HCT116 (cell line): ENCODE data around the gene ABCA1. TPM values are rescaled to one million over a fixed set of nuclear protein-coding genes. Genes with fewer than 3 reads are reported as not detected.

Experiments
- ATAC-seq: fragments of 200-7000 bp; cut with Tn5 transposase; 2 replicates; pipeline ENCODE4 v1.9.1; 2020; ENCODE audit warnings: mild to moderate bottlenecking, moderate library complexity
- BruUV-seq: library from RNA; stranded (reverse); fragments of 400-500 nt; replicated peaks from 2 replicates; lab custom pipeline; 2021; lab: Mats Ljungman, UMichigan
- CTCF ChIA-PET: fragments of 300-600 bp; sonication (Branson Sonifier 250); formaldehyde crosslinking; loops from one replicate; lab custom pipeline; 2021; ENCODE audit warnings: antibody characterized with exemption; lab: Charles Lee
- POLR2A ChIA-PET: fragments of 300-600, 350-600 bp; sonication (Branson Sonifier 250); formaldehyde crosslinking; loops from one replicate; lab custom pipeline; 2021; ENCODE audit warnings: antibody characterized with exemption; lab: Charles Lee
- RAD21 ChIA-PET, 2 experiments: fragments of 300-600 bp; sonication (Branson Sonifier 250); formaldehyde crosslinking; loops; one replicate each; lab custom pipeline; 2023; ENCODE audit warnings: low total read pairs in 2 of 2; ENCODE audit not compliant: uncharacterized antibody in 2 of 2, unreplicated experiment in 2 of 2, low non-redundant PET in 1 of 2; lab: Charles Lee
- DNase-seq: peaks from one replicate; pipeline ENCODE4 v3.0.0-alpha.2; 2010; ENCODE audit warnings: low read depth, low spot score
- H2AFZ ChIP-seq: fragments of 200-600 bp; shearing (Covaris generic), sonication (generic); 2 replicates; pipeline ENCODE4 v1.6.1; 2017; ENCODE audit warnings: low read depth, mixed run types, mixed read lengths, antibody characterized with exemption, low read length; ENCODE audit not compliant: poor library complexity, severe bottlenecking
- H3K27ac ChIP-seq: 2 replicates; pipeline ENCODE4 v1.5.1; 2012; ENCODE audit warnings: low read depth, low read length
- H3K27me3 ChIP-seq: fragments of 200-600 bp; sonication (generic); 2 replicates; pipeline ENCODE4 v1.6.1; 2016; ENCODE audit warnings: mixed run types, low read length, mixed read lengths; ENCODE audit not compliant: insufficient read depth
- H3K36me3 ChIP-seq, 2 experiments: fragments of 200-500 bp in 1 of 2; fragments of 200-600 bp in 1 of 2; sonication (Bioruptor generic) in 1 of 2; sonication (generic) in 1 of 2; 2 replicates each; pipeline versions ENCODE4 v1.5.1 to v1.6.1; 2014 to 2016; ENCODE audit warnings: low read length in 2 of 2, inconsistent platforms in 1 of 2, mixed read lengths in 1 of 2, mixed run types in 1 of 2; ENCODE audit not compliant: insufficient read depth in 2 of 2, control insufficient read depth in 1 of 2
- H3K4me1 ChIP-seq, 2 experiments: fragments of 200-600 bp in 1 of 2; sonication (generic) in 1 of 2; 2 replicates each; pipeline versions ENCODE4 v1.5.1 to v1.6.1; 2012 to 2017; ENCODE audit warnings: low read length in 2 of 2, inconsistent platforms in 1 of 2, mild to moderate bottlenecking in 1 of 2, mixed read lengths in 1 of 2, mixed run types in 1 of 2, moderate library complexity in 1 of 2; ENCODE audit not compliant: insufficient read depth in 2 of 2, control insufficient read depth in 1 of 2
- H3K4me2 ChIP-seq: fragments of 200-600 bp; sonication (generic); 2 replicates; pipeline ENCODE4 v1.6.1; 2017; ENCODE audit warnings: mixed run types, low read length, mixed read lengths
- H3K4me3 ChIP-seq, 2 experiments: fragments of 200-600 bp in 1 of 2; sonication (generic) in 1 of 2; replicated peaks in 1 of 2; 2 replicates each; pipeline ENCODE4 v1.5.1; 2011 to 2016; ENCODE audit warnings: low read length in 2 of 2, control low read depth in 1 of 2, low read depth in 1 of 2, mild to moderate bottlenecking in 1 of 2, mixed read lengths in 1 of 2, mixed run types in 1 of 2
- H3K79me2 ChIP-seq: fragments of 200-600 bp; sonication (generic); 2 replicates; pipeline ENCODE4 v1.6.1; 2017; ENCODE audit warnings: mild to moderate bottlenecking, mixed run types, low read length, moderate library complexity, mixed read lengths; ENCODE audit not compliant: insufficient read depth
- H3K9ac ChIP-seq: fragments of 200-600 bp; sonication (generic); 2 replicates; pipeline ENCODE4 v1.6.1; 2016; ENCODE audit warnings: low read length, mixed read lengths
- H3K9me2 ChIP-seq: fragments of 200-600 bp; sonication (generic), shearing (Covaris generic); 2 replicates; pipeline ENCODE4 v1.6.1; 2017; ENCODE audit warnings: mixed run types, mild to moderate bottlenecking, moderate library complexity; ENCODE audit not compliant: insufficient read depth
- H3K9me3 ChIP-seq, 2 experiments: fragments of 200-500 bp in 1 of 2; fragments of 200-600 bp in 1 of 2; sonication (Bioruptor generic) in 1 of 2; sonication (generic) in 1 of 2; 2 replicates each; pipeline ENCODE4 v1.6.1; 2014 to 2017; ENCODE audit warnings: low read length in 2 of 2, mixed read lengths in 2 of 2, inconsistent platforms in 1 of 2, low read depth in 1 of 2, mild to moderate bottlenecking in 1 of 2, mixed run types in 1 of 2, moderate library complexity in 1 of 2; ENCODE audit not compliant: control insufficient read depth in 1 of 2, insufficient read depth in 1 of 2
- H4K20me1 ChIP-seq: fragments of 200-600 bp; sonication (generic), shearing (Covaris generic); 2 replicates; pipeline ENCODE4 v1.6.1; 2017; ENCODE audit warnings: mixed run types, mild to moderate bottlenecking, moderate library complexity; ENCODE audit not compliant: insufficient read depth
- ATF3 ChIP-seq: IDR thresholded peaks from 2 replicates; pipeline ENCODE4 v1.6.1; 2012
- CBX3 ChIP-seq: IDR thresholded peaks from 2 replicates; pipeline ENCODE4 v1.6.1; 2012; ENCODE audit warnings: low read depth
- CTCF ChIP-seq, 3 experiments: fragments of 200-600 bp in 1 of 3; sonication (generic) in 1 of 3; IDR thresholded peaks in 2 of 3; conservative IDR thresholded peaks in 1 of 3; 2 replicates each; pipeline ENCODE4 v1.5.1; 2012 to 2017; ENCODE audit warnings: low read depth in 2 of 3, low read length in 2 of 3, antibody characterized with exemption in 1 of 3, borderline replicate concordance in 1 of 3, control low read depth in 1 of 3, mild to moderate bottlenecking in 1 of 3, mixed read lengths in 1 of 3, mixed run types in 1 of 3, moderate library complexity in 1 of 3; ENCODE audit not compliant: insufficient read depth in 1 of 3
- EGR1 ChIP-seq: IDR thresholded peaks from 2 replicates; pipeline ENCODE4 v1.6.1; 2012; ENCODE audit warnings: low read depth
- ELF1 ChIP-seq: IDR thresholded peaks from 2 replicates; pipeline ENCODE4 v1.6.1; 2012; ENCODE audit warnings: low read depth, borderline replicate concordance
- EZH2 ChIP-seq: fragments of 200-600 bp; sonication (generic); IDR thresholded peaks from 2 replicates; pipeline ENCODE4 v1.6.1; 2017; ENCODE audit warnings: antibody characterized with exemption, mixed run types
- FOSL1 ChIP-seq: IDR thresholded peaks from 2 replicates; pipeline ENCODE4 v1.6.1; 2012; ENCODE audit warnings: low read depth
- POLR2A ChIP-seq: IDR thresholded peaks from 2 replicates; pipeline ENCODE4 v1.7.0; 2011; ENCODE audit warnings: borderline replicate concordance; ENCODE audit not compliant: insufficient read depth, insufficient read length; ENCODE audit errors: extremely low read depth
- RAD21 ChIP-seq: IDR thresholded peaks from 2 replicates; pipeline ENCODE4 v1.6.1; 2012; ENCODE audit warnings: low read depth, mild to moderate bottlenecking
- SIN3A ChIP-seq: IDR thresholded peaks from 2 replicates; pipeline ENCODE4 v1.6.1; 2012; ENCODE audit warnings: low read depth
- SP1 ChIP-seq: IDR thresholded peaks from 2 replicates; pipeline ENCODE4 v1.6.1; 2012; ENCODE audit warnings: low read depth
- SRF ChIP-seq: IDR thresholded peaks from 2 replicates; pipeline ENCODE4 v1.6.1; 2012; ENCODE audit warnings: low read depth
- TCF7L2 ChIP-seq: IDR thresholded peaks from 2 replicates; pipeline ENCODE4 v1.7.0; 2011; ENCODE audit warnings: borderline replicate concordance, inconsistent platforms; ENCODE audit not compliant: insufficient read depth, insufficient read length; ENCODE audit errors: extremely low read depth
- YY1 ChIP-seq: IDR thresholded peaks from 2 replicates; pipeline ENCODE4 v1.6.1; 2011; ENCODE audit warnings: low read length, low read depth, moderate library complexity, mild to moderate bottlenecking; ENCODE audit not compliant: insufficient replicate concordance; ENCODE audit errors: extremely low read depth
- ZBTB33 ChIP-seq: IDR thresholded peaks from 2 replicates; pipeline ENCODE4 v1.6.1; 2011; ENCODE audit warnings: mild to moderate bottlenecking, low read length, moderate library complexity; ENCODE audit not compliant: insufficient replicate concordance; ENCODE audit errors: extremely low read depth
- intact Hi-C: fragments of 100-400 bp; cut with micrococcal nuclease; formaldehyde crosslinking; loops from 2 replicates; pipeline ENCODE4 v1.10.0; 2022
- total RNA-seq: library from RNA; stranded (reverse); gene quantifications from one replicate; pipeline ENCODE4 v1.2.1, GENCODE V29; 2021; ENCODE audit not compliant: unreplicated experiment

Gene ABCA1
- total RNA-seq, 1 experiment from 2014 or later: 0.89 TPM

GRCh38 chr9:104815851-104816565 lies 111.9 kb downstream of the ABCA1 start:
- ATAC-seq: no peak
- Histone ChIP-seq H3K27ac (no peak overlapping the region), H3K4me3 (no peak overlapping the region), H3K4me1 (no peaks in the 10 kb centered on the region), H3K27me3 (no peaks in the 10 kb centered on the region), H3K79me2 (no peaks in the 10 kb centered on the region), H4K20me1 (no peaks in the 10 kb centered on the region), H3K9me3 (no peaks in the 10 kb centered on the region), H3K9ac (no peak overlapping the region), H2AFZ (no peak overlapping the region), H3K36me3 (no peaks in the 10 kb centered on the region), H3K9me2 (no peaks in the 10 kb centered on the region), H3K4me2 (no peak overlapping the region)
- intact Hi-C loops: no loop called here
- no TSS peak for BruUV-seq
- CTCF ChIA-PET: no interaction called here
- no peak for TF ChIP-seq YY1
- RAD21 ChIA-PET: no interaction called here
- POLR2A ChIA-PET: no interaction called here
- DNase-seq: no peak

- ChIA-PET RAD21 (no interaction called here), CTCF (no interaction called here), POLR2A (no interaction called here)
- Histone ChIP-seq H3K79me2 (no peaks in the 10 kb centered on the region), H3K9me3 (no peaks in the 10 kb centered on the region), H2AFZ (no peak overlapping the region), H3K4me2 (no peak overlapping the region), H4K20me1 (no peaks in the 10 kb centered on the region), H3K36me3 (no peaks in the 10 kb centered on the region), H3K4me1 (no peaks in the 10 kb centered on the region), H3K9ac (no peak overlapping the region), H3K27ac (no peak overlapping the region), H3K4me3 (no peak overlapping the region), H3K27me3 (no peaks in the 10 kb centered on the region), H3K9me2 (no peaks in the 10 kb centered on the region)
- intact Hi-C loops: no loop called here
- no peak for ATAC-seq
- no peak for DNase-seq
- BruUV-seq: no TSS peak
- TF ChIP-seq EGR1 (no peak), CTCF (IDR thresholded peaks at IDR 0.05 in 2 of 3, conservative IDR thresholded peaks at IDR 0.05 in 1 of 3; ENCODE audit: borderline replicate concordance in 1 of 3, insufficient read depth in 1 of 3, low read depth in 2 of 3, low read length in 2 of 3) (no peak), EZH2 (no peak), SP1 (no peak), SIN3A (no peak), ELF1 (no peak), CBX3 (no peak), ZBTB33 (no peak), SRF (no peak), POLR2A (no peak), RAD21 (no peak), FOSL1 (no peak), TCF7L2 (no peak), ATF3 (no peak)
Measured at GRCh38 chr9:104810421-104811339, 117.3 kb downstream of the ABCA1 start.
